AG04449 (cell line): ENCODE measurements around the gene SARNP.
A peak's percentile ranks its signal among the peaks of the same experiment; 100 is the strongest.
"Not testable (repeated sequence)": the region's sequence is repeated elsewhere in the genome, so short reads cannot be mapped to it uniquely, and the experiment has no call there.

Source experiments
- CTCF ChIA-PET: fragments of 350-600 bp; formaldehyde crosslinking; extraction: SDS; loops from one replicate; lab custom pipeline; 2021; ENCODE audit warnings: antibody characterized with exemption; lab: Yijun Ruan, JAX
- POLR2A ChIA-PET: fragments of 400-600, 350-600 bp; formaldehyde crosslinking; extraction: SDS; loops from one replicate; lab custom pipeline; 2020; ENCODE audit warnings: antibody characterized with exemption, inconsistent platforms; lab: Yijun Ruan, JAX
- DNase-seq: peaks from one replicate; pipeline ENCODE4 v3.0.0-alpha.2; 2010; ENCODE audit warnings: low read depth, low spot score
- H3K4me3 ChIP-seq: 2 replicates; pipeline ENCODE4 v1.5.1; 2011; ENCODE audit warnings: low read depth, mild to moderate bottlenecking, control low read depth, low read length
- TF ChIP-seq, protein P1 (sequence below): IDR thresholded peaks from one replicate; pipeline ENCODE4 v1.5.1; 2011; ENCODE audit warnings: mild to moderate bottlenecking, moderate library complexity, low read length, control low read depth, inconsistent platforms; ENCODE audit not compliant: insufficient read depth; ENCODE audit errors: missing control alignments

SARNP gene, protein sequence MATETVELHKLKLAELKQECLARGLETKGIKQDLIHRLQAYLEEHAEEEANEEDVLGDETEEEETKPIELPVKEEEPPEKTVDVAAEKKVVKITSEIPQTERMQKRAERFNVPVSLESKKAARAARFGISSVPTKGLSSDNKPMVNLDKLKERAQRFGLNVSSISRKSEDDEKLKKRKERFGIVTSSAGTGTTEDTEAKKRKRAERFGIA

DNA sequence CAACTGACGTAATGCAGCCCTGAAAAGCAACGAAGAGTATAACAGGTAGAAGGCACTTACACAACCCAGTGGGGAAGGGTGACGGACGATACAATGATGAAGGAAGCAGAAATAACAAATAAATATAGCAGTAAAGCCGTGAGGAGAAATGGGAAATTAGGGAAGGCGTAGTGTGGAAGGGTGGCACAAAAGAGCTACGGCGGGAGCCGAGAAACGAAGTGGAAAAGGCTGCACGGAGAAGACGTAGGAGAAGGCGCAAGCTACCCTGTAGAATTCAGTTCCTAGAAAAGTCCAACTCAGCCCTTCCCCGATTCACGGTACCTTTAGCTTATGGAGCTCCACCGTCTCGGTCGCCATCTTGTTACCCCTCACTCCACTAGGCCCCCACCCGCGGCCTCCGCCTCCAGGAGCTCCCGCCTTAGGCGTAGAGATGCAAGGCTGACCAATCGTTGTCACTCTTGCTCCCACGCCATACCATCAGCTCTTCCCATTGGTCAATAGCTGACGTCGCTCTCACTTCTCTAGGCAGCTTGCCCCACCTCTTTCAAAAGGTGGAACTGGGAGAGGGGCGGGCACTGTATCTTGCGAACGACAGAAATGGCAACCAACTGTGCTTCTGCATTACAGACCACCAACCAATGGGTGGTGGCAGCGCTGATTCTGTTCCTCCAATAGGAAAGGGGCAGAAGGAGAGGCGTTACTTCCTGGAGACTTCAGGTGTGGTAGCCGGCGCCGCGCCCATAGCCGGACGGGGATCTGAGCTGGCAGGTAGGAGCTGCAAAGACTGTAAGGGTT lies at the start of gene SARNP, which contains the start of gene ORMDL2:
SARNP (minus strand) TSS at position 380 of the 795 bp plus-strand sequence; CDS start at position 357, 23 bp downstream.
ORMDL2 (plus strand) TSS at position 697 of the 795 bp plus-strand sequence. CDS start 959 bp downstream, outside the sequence.
- DNase-seq = peak; percentile 99
- POLR2A ChIA-PET = interaction anchor here (0.7 to 2.3 kb wide), 15 partner anchors 9 to 287 kb away, joined by 3 to 27 read pairs (median 5); partner anchors contain the start of genes DNAJC14, PA2G4, RAB5B and SUOX
- H3K4me3 ChIP-seq = peak within 1 kb of the TSS; percentile 92
- TF ChIP-seq, protein P1, sequence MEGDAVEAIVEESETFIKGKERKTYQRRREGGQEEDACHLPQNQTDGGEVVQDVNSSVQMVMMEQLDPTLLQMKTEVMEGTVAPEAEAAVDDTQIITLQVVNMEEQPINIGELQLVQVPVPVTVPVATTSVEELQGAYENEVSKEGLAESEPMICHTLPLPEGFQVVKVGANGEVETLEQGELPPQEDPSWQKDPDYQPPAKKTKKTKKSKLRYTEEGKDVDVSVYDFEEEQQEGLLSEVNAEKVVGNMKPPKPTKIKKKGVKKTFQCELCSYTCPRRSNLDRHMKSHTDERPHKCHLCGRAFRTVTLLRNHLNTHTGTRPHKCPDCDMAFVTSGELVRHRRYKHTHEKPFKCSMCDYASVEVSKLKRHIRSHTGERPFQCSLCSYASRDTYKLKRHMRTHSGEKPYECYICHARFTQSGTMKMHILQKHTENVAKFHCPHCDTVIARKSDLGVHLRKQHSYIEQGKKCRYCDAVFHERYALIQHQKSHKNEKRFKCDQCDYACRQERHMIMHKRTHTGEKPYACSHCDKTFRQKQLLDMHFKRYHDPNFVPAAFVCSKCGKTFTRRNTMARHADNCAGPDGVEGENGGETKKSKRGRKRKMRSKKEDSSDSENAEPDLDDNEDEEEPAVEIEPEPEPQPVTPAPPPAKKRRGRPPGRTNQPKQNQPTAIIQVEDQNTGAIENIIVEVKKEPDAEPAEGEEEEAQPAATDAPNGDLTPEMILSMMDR = no peak
- CTCF ChIA-PET = interaction anchor here (0.6 to 6.9 kb wide), 15 partner anchors 10 to 1729 kb away, joined by 3 to 69 read pairs (median 8); partner anchors contain the start of genes DGKA and RAB5B

DNA sequence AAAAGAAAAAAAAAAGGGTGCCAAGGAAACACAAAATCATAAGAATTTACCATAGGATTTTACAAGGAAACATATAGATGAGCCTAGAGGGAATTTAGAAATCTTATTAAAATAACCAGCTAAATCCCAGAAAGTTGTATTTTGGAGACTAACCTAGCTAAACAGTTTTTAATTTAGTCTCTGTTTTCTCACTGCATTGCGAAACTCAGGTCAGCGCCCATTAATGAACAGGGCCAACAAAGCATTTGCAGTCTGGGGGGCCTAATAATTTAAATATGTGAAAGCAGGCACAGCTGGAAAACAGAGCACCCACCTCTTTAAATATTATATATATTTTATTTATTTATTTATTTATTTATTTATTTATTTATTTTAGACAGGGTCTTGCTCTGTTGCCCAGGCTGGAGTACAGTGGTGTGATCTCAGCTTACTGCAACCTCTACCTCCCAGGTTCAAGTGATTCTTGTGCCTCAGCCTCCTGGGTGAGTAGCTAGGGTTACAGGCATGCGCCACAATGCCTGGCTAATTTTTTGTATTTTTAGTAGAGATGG lies 49.0 kb upstream of the SARNP start:
- DNase-seq, H3K4me3 ChIP-seq, POLR2A ChIA-PET: not testable (repeated sequence)
- CTCF ChIA-PET = interaction anchor here (1.1 kb wide), 1 partner anchor 11 kb away, joined by 3 read pairs; no protein-coding TSS in a partner anchor

DNA sequence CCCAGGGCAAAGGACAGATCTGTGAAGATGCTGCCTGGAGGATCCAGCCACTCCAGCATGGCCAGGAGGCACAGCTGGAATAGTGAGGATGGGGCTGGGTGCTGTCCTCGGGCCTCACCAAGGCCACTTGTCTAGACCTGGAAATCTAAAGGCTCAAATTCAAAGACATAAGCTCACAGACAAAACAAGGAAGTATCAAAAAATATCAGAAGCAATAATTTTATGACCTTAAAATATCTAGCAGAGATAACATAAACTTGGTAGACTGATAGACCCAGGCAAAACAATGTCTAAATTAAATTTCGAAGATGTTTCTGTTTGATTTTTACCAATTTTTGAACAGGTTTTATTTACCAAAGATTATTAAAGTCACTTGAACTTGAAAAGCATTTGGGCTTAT lies 47.8 kb upstream of the SARNP start:
- ChIA-PET POLR2A (no interaction called here), CTCF (no interaction called here)
- no peak overlapping the region for H3K4me3 ChIP-seq
- TF ChIP-seq, protein P1 = no peak
- no peak for DNase-seq

DNA sequence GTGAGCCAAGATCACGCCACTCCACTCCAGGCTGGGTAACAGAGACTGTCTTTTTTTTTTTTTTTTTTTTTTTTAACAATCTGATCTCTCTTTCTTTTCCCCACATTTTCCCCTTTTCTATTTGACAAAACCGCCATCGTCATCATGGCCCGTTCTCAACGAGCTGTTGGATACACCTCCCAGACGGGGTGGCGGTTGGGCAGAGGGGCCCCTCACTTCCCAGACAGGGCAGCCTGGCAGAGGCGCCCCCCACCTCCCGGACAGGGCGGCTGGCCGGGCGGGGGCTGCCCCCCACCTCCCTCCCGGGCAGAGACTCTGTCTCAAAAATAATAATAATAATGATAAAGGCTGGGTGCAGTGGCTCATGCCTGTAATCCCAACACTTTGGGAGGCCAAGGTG lies 45.4 kb upstream of the SARNP start:
- CTCF ChIA-PET, H3K4me3 ChIP-seq, DNase-seq, POLR2A ChIA-PET: not testable (repeated sequence)

DNA sequence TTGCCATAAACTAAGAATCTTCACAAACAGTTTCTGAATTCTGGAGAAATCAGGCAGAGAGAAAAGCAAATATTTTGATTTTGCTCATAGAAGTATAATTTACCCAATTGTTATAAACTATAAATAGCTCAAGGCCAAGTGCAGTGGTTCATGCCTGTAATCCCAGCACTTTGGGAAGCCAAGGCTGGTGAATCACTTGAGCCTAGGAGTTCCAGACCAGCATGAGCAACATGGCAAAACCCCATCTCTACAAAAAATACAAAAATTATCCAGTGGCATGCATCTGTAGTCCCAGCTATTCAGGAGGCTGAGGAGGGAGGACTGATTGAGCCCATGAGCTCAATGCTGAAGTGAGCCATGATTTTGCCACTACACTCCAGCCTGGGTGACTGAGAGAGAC lies 44.8 kb upstream of the SARNP start:
- CTCF ChIA-PET = interaction anchor here (0.6 kb wide), 1 partner anchor 45 kb away, joined by 3 read pairs; no protein-coding TSS in a partner anchor

DNA sequence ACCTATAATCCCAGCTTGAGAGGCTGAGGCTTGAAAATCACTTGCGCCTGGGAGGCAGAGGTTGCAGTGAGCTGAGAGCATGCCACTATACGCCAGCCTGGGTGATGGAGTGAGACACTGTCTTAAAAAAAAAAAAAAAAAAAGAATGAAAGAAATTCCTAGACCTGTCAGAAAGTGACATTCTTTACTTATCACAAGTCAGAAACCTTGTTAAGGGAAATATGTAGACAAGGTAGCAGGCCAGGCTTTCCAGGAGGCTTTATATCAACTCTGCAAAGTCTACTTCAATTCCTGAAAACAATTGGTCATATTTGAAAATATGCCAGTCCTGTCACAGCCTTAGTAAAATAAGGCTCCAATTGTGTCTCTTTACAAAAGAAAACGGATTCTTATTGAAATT lies 44.3 kb upstream of the SARNP start:
- POLR2A ChIA-PET = interaction anchor here (1.0 kb wide), 1 partner anchor 14 kb away, joined by 4 read pairs; no protein-coding TSS in a partner anchor
- CTCF ChIA-PET = no interaction called here
- no peak overlapping the region for H3K4me3 ChIP-seq
- DNase-seq = no peak
- TF ChIP-seq, protein P1 = no peak

More for the DNA sequence above, 44.8 kb upstream of the SARNP start:
- no peak overlapping the region for H3K4me3 ChIP-seq
- no peak for DNase-seq
- POLR2A ChIA-PET = interaction anchor here (1.0 kb wide), 1 partner anchor 15 kb away, joined by 4 read pairs; no protein-coding TSS in a partner anchor
- TF ChIP-seq, protein P1 = no peak
